NOMO-1 (cell line): Measurements from ENCODE around the gene OR2T35.
A peak's percentile ranks its signal among the peaks of the same experiment; 100 is the strongest.
"Not testable (repeated sequence)": the region's sequence is repeated elsewhere in the genome, so short reads cannot be mapped to it uniquely, and the experiment has no call there.

Source experiments
- DNase-seq, 2 experiments: peaks; one replicate each; lab custom pipeline; 2025; ENCODE audit not compliant: unreplicated experiment in 2 of 2; lab: John Stamatoyannopoulos, UW

The OR2T35 gene, protein sequence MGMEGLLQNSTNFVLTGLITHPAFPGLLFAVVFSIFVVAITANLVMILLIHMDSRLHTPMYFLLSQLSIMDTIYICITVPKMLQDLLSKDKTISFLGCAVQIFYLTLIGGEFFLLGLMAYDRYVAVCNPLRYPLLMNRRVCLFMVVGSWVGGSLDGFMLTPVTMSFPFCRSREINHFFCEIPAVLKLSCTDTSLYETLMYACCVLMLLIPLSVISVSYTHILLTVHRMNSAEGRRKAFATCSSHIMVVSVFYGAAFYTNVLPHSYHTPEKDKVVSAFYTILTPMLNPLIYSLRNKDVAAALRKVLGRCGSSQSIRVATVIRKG

GRCh38 chr1:248645178-248645577 is at the start of gene OR2T35:
Gene OR2T35, minus strand, starts transcription at chr1:248645278. Its CDS starts 6,020 bp downstream, at chr1:248639258.
- DNase-seq = not testable (repeated sequence)

DNA sequence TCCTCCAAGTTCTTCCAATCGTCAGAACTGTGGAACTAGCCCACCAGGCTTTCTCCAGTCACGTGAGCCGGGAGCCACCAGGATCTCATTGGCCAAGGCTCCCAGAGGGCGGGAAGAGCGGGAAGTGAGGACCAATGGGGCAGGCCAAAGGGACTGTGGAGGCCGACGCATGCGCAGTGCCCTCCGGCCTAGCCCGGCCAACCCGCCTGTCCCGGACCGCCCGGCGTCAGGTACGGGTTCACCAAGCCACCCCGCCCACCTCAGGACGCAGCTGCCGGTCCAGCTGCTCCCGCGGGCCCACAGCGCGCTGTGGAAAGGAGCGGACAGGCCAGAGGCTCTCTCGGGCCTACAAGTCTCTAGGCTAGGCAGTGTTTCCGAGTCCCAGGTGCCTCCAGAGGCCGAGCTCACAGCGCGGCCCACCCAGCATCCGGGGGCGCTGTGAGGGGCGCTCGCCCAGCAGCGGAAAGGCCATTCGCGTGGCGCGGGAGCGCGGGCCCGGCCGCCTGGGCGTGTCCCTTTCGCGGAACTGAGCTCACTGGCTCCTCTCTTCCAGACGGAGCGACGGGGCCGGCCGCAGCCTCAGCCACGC is 46.6 kb upstream of the OR2T35 start:
- DNase-seq = no peak

- no peak for DNase-seq
These were observed 43.6 kb upstream of the OR2T35 start for GRCh38 chr1:248688527-248689298.

- DNase-seq = peak; percentile 5 to 18
These were observed 41.7 kb upstream of the OR2T35 start for GRCh38 chr1:248686815-248687214.

DNA sequence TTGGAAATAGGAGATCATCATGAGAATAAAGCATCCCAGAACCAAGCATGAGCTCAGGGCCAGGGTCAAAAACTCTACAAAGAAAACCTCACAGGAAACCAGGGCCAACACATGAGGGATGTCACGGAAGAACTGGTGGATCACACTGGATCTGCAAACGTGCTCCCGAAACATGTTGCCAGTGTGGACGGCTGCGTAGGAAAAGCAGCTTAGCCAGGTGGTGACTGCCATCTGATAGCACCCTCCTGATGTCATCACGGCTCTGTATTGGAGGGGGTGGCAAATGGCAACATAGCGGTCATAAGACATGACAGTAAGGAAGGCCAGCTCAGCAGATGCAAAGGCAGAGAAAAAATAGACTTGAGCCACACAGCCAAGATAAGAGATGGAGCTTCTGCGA is 36.6 kb upstream of the OR2T35 start:
- DNase-seq = no peak

GRCh38 chr1:248670003-248670402 is 24.9 kb upstream of the OR2T35 start:
- DNase-seq = no peak

DNA sequence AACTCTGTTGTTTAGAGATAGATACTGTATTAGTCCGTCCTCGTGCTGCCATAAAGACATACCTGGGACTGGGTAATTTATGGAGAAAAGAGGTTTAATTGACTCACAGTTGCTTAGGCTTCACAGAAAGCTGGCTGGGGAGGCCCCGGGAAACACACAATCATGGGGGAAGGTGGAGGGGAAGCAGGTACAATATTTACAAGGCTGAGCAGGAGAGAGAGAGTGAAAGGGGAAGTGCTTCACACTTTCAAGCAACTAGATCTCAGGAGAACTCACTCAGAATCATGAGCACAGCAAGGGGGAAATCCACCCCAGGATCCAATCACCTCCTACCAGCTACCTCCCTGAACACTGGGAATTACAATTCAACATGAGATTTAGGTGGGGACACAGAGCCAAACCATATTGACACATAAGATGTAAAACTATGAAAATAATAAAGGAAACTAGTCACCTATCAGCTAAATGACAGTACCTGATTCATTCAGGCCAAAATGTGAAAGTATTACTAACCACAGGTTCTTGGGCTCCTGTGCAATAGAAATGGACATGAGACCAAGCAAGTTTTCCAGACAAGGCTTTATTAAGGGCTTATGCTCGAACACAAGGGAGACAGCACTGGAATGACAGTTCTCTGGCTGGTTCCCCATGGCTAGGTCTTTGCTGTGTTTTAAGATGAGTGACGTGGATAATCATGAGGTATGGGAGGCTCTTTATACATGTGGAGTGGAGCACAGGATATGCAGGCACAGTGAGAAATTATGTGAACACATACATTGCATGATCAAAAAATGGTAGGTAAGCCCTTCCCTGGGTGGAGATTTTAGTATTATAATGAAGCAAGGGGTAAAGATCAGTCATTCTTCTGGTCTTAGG is 18.6 kb upstream of the OR2T35 start:
- peak; percentile 1 to 29 for DNase-seq

GRCh38 chr1:248656797-248657196 is 11.7 kb upstream of the OR2T35 start:
- not testable (repeated sequence) for DNase-seq

- DNase-seq = not testable (repeated sequence)
These were observed 10.3 kb upstream of the OR2T35 start, which contains the start of gene OR2T27 for GRCh38 chr1:248655354-248655753. Gene OR2T27, minus strand, starts transcription at chr1:248655528. Its CDS starts 4,644 bp downstream, at chr1:248650884.

DNA sequence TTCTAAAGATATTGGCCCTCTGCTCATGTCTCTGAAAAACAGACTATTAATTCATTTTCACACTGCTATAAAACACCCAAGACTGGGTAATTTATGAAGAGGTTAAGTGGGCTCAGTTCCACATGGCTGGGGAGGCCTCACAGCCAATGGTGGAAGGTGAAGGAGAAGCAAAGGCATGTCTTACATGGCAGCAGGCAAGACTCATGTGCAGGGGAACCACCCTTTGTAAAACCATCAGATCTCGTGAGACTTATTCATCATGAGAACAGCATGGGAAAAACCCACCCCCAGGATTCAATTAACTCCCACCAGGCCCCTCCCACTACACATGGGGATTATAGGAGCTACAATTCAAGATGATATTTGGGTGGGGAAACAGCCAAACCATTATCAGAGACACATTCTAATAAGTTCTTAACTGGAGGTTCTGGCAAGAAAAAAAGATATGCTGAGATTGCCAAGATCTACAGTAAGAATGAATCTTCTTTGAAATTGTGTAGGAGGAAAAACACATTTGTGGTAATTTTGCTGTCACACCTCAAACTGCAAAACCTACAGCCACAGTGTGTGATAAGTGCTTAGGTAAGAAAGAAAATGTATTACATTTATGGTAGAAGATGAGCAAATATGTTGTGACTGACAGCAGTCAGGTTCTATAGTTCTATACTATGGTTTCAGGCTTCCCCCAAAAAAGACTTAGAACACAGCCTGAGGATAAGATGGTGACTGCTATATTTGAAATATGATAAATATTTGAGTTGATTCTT is 3.9 kb upstream of the OR2T35 start:
- not testable (repeated sequence) for DNase-seq

DNA sequence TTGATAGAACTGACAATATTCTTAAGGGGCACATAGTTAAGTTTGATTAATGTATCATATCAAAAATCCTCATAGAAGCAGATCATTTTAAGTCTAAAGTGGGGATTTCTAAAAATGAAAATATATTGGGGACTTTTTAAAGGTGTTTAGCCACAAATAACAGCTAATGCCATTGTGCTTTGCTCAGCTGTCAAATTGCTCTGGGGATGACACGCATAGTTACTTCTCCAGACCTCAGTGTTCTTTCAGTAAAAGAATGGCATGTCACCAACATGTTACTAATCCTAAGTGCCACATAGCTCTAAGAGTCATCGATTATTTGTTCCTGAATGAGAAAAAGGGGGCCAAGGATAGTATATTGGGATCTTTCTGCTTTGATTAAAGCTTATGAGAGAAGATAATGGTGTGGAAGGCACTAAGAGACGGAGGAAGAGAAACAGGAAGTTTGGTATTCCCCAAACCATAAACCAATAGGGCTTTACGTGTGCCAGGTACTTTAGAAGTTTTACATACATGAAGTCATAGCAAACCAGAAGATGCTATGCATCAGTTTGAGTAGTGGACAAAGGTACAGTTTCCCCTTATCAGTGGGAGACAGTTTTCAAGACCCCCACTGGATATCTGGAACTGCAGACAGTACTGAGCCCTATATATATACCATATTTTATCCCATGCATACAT is 2.0 kb downstream of the OR2T35 start:
- DNase-seq = not testable (repeated sequence)

- not testable (repeated sequence) for DNase-seq
These were observed 3.5 kb downstream of the OR2T35 start for GRCh38 chr1:248641583-248641982.

DNA sequence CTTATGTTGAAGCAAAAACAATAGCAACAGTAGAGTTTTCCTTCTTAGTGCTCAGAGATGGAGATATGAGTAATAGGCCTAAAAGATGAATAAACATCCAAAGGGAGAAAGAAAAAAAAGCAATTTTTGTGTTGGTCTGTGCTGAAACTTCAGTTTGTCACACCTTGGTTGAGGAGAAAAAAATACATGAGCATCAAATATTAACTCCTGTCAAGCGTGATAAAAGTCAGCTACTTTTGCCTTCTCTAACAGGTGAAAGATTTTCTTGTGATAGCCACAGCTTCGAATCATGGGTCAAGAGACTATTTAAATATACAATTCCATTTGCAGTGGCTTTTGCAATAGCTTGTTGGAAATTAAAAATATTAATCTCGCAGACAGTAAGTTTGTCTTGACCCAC is 4.2 kb downstream of the OR2T35 start:
- DNase-seq = not testable (repeated sequence)

DNA sequence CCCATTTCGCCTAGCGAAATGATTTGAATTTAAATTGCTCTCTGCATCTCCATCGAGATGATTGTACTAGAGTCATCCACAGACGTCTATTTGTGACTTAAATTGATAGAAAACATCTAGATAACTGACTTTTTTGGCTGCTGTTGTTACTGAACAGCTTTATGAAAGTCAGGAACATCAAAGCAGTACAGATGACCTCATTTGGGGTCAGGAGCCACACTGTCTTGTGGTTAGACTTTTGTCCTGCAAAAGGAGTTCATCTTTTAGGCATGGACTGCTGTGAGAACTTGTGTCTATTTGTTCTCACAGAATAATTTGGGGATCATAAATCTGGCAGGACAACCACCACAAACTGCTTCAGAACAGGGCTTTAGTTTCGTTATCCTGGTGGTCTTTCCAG is 5.4 kb downstream of the OR2T35 start:
- not testable (repeated sequence) for DNase-seq

DNA sequence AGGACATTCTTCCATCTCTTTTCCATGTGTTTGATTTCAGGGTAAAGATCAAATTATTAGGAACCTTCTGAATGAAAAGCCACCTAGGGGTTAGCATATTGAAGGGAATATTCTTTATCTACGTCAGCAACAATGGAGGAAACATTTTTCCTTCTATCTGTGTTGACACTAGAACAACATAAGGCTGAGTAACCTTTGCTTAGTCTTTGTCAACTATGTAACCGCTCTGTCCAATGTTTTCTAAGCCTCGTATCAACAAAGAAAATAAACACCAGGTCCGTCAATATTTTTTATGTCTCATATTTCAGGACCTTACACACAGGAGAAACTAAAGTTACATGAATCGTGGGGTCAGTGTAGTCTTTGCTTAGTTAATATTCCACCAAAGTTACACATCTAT is 8.5 kb downstream of the OR2T35 start:
- not testable (repeated sequence) for DNase-seq

GRCh38 chr1:248634991-248635390 is 10.1 kb downstream of the OR2T35 start, which contains the start of gene OR2T11:
Gene OR2T11, minus strand, starts transcription at chr1:248635091. Its CDS starts 7,963 bp downstream, at chr1:248627128.
- DNase-seq = not testable (repeated sequence)

DNA sequence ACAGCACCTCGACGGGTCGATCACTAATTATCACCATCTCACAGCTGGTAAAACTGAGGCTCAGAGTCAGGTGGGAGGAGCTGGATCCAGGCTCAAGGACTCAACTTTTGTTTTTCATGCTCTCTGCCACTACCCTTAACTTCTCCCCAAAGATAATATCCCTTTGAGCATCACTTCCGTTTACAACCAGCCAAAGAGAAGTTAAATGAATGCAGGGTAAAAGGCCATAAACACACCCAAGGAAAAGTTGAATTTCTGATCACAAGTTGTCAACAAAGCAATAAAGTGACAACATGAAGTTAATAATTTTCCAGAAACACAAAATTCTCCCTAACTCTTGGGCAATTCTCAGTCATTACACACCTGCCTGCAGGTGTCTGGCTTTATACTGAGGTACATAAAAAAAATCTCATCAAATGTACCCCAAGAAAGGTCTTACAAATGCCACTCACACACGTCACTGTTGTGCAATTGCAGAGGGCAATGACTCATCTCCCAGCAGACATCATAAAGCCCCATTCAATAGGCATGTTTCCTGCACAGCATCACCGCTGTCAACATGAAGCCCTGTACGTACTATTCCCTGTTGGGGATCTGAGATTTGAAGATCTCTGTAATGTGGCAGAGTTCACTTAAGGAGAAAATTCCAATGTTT is 13.6 kb downstream of the OR2T35 start:
- DNase-seq = peak; percentile 30 to 50

DNA sequence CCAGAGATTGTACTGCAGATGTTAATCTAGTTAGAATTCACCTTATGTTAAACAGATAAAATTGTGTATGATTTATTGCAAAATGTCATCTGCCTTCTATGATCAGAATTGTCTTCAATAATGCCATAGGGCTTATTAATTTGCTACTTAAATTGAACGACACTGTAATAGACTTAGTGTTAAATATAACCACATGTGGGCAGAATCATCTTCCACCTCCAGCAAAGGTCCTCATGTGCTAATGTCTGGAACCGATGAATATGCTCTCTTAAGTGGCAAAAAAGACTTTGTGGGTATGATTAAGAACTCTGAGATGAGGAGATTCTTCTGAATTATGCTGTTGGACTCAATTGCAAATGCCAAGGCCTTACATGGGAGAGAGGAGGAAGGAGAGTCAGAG is 14.5 kb downstream of the OR2T35 start:
- DNase-seq = no peak
